AG08396 (cell line): ENCODE data around the gene ESPL1.
"Not testable (repeated sequence)": the region's sequence is repeated elsewhere in the genome, so short reads cannot be mapped to it uniquely, and the experiment has no call there.

ENCODE experiments used
- DNase-seq: peaks from one replicate; pipeline ENCODE4 v3.0.0; 2012; ENCODE audit warnings: low spot score, mixed read lengths

The ESPL1 gene

DNA sequence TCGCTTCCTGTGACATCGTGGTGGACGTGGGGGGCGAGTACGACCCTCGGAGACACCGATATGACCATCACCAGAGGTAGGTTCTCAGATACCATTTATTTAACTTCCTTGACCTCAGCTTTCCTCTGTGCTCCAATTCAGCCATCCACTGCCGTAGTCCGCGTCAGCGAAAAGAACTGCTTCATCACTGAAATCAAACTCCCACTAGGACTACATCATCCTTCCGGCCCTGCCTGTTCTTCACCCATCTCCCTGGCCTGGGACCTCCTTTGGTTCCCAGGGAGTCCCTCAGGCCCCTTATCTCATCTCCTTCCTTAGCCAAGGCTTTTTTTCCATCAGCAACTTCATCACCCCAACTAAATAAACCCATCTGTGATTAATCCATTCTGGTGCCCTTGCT is 32.1 kb downstream of the ESPL1 start:
- peak; percentile 46 for DNase-seq

GRCh38 chr12:53302903-53303302 is 34.8 kb downstream of the ESPL1 start:
- no peak for DNase-seq

DNA sequence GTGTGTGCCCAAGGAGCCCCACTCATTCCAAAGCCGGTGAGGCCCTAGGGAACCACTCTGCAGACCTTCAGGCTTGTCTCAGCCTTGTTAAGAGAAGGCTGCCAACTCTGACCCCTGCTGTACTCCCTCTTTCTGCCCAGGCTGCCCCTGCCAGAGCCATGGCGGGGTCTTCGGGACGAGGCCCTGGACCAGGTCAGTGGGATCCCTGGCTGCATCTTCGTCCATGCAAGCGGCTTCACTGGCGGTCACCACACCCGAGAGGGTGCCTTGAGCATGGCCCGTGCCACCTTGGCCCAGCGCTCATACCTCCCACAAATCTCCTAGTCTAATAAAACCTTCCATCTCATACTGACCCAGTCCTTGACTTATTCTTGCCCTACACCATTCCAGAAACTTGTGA is 38.7 kb downstream of the ESPL1 start:
- no peak for DNase-seq

GRCh38 chr12:53308276-53308675 is 40.2 kb downstream of the ESPL1 start:
- DNase-seq, result no peak

DNA sequence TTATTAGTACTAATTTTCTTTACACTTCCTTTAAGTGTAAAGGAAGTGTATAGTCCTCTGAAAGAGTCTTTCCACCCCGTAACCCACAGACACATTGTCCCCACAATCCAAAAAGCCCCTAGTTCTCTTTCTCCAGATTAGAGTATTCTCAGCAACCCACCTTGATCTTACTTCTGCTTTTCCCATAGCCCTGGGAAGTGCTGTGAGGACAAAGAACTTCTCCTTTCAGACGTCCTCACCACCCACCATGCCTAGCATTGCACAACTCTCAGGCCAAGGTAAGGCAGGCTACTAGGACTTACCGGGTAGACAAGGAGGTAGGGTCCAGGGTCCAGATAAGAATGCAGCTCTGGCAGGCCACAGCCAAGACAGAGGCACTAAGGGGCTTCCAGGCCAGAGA is 45.9 kb downstream of the ESPL1 start:
- no peak for DNase-seq

GRCh38 chr12:53320352-53321195 is 52.5 kb downstream of the ESPL1 start:
- DNase-seq, result no peak

DNA sequence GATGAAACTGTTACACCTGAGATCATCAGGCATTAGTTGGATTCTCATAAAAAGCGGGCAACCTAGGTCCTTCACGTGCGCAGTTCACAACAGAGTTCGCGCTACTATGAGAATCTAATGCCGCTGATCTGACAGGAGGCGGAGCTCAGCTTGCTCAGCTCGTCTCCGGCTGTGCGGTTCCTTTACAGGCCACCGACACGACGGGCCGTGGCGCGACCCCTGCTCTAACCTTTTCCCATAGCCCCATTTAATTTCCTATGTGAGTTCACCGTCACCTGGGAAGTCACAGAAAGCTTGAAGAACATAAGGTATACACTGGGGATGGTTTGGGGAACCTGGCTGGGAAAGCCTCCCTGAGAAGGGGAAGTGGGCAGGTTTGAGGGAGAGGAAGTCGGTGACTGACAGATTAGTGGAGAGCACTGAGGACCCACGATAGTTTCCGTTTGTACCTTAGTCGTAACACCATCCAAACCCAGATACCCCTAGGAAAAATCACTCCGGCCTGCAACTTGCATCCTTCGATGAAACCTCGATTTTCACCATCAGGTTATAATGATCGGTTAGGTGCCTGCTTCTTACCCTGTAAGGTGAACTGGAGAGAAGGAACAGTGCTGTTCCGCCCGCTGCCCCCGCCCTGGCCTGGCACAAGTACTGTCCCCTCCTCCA is 56.1 kb downstream of the ESPL1 start:
- no peak for DNase-seq

GRCh38 chr12:53324779-53325510 is 56.8 kb downstream of the ESPL1 start:
- peak; percentile 96 for DNase-seq

DNA sequence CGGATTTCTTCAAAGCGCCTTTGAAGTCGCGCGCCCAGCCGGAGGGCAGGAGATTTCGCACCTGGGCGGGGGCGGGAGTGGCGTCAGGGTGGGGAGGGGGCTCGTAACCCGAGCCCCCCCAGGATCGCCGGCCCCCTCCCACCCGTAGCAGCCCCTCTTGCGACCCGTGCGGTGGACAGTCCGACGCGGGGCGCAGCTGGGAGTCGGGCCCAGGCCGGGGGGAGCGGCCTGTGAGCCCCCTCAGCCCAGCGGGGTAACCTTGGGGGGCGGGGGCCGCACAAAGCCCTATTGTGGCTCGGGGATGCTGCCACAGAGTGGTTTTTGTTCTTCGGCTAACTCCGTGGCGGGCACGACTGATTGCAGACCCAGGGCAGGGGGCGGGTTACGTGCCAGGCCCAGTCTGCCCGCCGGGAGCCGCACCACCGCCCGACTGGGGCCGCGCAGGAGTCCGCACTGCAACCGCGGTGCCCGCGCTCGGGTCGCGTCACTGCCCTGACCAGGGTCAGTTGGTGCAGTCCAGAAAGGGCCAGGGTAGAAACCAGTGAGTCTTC is 57.5 kb downstream of the ESPL1 start:
- peak; percentile 67 for DNase-seq

- no peak for DNase-seq
Observed at GRCh38 chr12:53326460-53327185, 58.5 kb downstream of the ESPL1 start.

GRCh38 chr12:53327435-53328042 is 59.4 kb downstream of the ESPL1 start:
- DNase-seq, result no peak

- DNase-seq, result no peak
Observed at GRCh38 chr12:53328043-53328435, 59.9 kb downstream of the ESPL1 start.

DNA sequence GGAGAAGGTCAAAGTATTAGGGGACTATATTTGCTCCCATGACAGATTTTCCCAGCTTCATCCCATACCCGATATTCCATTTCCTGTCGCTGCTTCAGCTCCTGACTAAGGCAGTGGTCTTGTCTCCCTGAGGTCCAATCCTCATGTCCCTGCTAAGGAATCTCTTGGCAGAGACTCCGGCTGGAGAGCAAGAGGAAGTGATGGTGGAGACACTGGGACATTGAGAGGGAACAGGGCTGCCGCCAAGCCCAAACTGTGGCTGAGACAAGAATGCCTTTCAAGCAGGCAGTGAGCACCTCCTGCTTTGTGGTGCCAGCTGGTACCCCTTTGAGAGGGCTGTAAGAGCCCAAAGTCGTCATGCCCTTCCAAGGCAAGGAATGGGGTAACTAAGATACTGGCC is 62.6 kb downstream of the ESPL1 start:
- no peak for DNase-seq

DNA sequence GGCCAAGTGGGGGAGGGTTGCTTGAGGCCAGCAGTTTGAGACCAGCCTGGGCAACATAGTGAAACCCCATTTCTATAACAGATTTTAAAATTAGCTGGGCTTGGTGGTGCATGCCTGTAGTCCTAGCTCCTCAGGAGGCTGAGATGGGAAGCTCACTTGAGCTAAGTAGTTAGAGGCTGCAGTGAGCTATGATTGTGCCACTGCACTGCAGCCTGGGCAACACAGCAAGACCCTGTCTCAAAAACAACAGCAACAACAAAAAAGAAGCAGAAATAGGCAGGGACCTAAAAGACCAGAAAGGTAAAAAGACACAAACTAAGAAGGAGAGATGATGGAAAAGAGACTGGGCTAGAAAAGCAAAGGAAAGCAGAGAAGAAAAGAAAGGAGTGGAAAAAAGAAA is 64.2 kb downstream of the ESPL1 start:
- DNase-seq, result not testable (repeated sequence)

- no peak for DNase-seq
Observed at GRCh38 chr12:53332744-53333143, 64.6 kb downstream of the ESPL1 start.

DNA sequence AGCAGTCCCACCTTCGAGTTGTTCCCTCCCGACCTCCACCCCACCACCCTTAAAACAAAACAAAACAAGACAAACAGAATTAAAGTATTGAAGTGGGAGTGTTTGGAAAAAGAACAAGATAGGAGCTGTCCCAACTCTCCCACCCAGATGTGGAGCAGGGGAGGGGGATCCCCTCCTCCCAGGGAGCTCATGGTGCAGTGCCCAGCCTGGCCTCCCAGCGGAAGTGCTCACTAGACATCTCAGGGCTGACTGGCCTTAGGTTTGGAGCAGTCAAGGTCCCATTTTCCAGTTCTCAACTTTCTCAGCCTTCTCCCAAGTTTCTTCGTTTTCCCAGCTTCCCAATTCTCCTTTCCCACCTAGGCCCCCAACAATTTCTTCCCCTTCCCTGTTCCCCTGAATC is 65.2 kb downstream of the ESPL1 start:
- DNase-seq, result no peak

DNA sequence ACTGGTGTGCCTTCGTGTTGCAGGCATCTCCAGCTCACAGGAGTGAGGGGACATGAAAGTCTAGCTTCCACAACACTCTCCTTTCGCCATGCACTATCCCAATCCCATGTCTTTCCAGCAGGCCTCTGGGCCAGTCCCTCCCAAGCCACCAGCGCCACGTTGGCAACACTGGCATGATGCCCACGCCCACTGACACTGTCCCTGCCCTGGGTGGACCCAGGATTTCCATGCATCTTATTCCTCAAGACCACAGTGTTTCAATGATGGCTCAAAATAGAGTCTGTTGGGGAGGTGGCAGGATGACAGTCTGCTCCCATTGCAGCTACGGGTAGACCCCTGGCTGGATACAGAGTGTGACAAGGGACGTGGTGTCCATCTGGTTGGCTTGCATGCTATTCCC is 65.7 kb downstream of the ESPL1 start:
- DNase-seq, result no peak

DNA sequence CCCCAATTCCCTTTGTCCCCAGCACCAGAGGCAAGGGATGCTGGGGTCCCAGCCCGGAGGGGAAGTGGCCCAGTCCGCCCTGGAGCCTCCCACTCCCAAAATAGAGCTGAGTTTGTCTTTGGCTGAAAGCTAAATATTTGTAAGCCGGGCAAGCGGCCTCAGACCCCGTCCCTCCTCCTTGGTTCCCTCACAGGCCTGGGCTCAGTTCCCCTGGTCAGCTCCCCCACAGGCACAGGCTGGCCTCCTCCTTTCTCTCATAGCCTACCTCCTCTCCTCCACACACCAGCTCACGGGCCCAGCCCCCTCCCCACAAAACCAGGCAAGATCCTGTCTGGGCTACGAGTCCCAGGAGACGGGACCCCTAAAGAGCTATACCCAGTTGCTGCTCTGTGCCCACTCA is 66.7 kb downstream of the ESPL1 start:
- DNase-seq, result no peak

- no peak for DNase-seq
Observed at GRCh38 chr12:53336181-53336681, 68.1 kb downstream of the ESPL1 start, which contains the start of gene SP7. TSS of gene SP7 (minus strand) at chr12:53336354. CDS start at chr12:53335646, 708 bp downstream.

GRCh38 chr12:53338017-53338416 is 69.9 kb downstream of the ESPL1 start:
- no peak for DNase-seq

DNA sequence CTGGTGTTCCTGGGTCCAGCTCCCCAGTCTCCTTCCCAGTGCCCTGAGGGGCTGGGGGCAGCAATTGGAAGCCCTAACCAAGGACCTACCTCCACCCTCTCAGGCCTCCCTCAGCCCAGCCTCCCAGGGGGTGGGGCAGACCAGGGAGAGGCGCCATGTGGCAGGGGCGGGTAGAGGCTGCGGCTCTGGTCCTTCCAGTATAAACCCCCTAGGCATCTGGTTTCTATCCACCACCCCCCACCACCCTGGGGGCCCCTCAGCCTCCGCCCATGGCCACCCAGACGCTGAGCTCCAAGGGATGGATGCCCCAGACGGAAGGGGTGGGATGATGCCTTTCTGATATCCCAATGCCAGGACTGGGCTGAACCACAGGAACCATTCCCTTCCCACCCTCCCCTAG is 70.8 kb downstream of the ESPL1 start:
- no peak for DNase-seq
